AG09319 (cell line): ENCODE measurements around the gene NAA60.

Experiments
- DNase-seq: peaks from one replicate; pipeline ENCODE4 v3.0.0-alpha.2; 2010; ENCODE audit warnings: low read depth; ENCODE audit errors: extremely low read depth
- TF ChIP-seq, protein P1 (sequence below): IDR thresholded peaks from 2 replicates; pipeline ENCODE4 v1.5.1; 2011; ENCODE audit warnings: low read depth, mild to moderate bottlenecking, inconsistent platforms, low read length, moderate library complexity

Gene NAA60

DNA sequence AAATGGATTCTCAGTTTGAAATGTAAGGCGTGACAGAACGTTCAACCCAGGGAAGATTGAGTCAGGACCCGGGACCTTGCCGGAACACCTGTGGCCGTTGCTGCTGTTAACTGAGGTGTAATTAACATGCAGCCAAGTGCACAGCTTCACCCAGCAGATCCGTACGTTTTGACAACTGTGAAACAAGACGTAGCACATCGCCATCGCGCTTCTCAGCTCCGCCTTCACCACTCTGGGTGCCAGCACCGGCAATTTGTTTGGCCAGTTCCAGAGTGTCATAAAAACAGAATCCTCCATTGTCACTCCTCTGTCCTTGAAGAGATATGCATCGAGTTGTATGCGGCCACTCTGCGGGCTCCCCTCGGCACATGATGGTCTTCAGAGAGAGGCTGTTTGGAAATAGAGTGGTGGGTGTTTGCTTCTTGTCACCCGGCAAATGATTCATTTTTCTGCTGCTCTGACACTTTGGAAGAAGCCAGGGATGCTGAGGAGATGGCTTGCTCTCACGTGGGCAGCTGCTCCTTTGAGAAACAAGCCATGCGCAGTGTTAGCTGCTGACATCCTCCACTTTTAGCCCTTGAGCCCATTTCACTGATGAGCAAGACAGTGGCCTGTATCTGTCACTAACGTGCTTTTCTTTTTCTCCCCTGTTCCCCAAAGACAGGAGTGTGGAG, 22.6 kb downstream of the NAA60 start:
- TF ChIP-seq, protein P1, sequence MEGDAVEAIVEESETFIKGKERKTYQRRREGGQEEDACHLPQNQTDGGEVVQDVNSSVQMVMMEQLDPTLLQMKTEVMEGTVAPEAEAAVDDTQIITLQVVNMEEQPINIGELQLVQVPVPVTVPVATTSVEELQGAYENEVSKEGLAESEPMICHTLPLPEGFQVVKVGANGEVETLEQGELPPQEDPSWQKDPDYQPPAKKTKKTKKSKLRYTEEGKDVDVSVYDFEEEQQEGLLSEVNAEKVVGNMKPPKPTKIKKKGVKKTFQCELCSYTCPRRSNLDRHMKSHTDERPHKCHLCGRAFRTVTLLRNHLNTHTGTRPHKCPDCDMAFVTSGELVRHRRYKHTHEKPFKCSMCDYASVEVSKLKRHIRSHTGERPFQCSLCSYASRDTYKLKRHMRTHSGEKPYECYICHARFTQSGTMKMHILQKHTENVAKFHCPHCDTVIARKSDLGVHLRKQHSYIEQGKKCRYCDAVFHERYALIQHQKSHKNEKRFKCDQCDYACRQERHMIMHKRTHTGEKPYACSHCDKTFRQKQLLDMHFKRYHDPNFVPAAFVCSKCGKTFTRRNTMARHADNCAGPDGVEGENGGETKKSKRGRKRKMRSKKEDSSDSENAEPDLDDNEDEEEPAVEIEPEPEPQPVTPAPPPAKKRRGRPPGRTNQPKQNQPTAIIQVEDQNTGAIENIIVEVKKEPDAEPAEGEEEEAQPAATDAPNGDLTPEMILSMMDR, result no peak
- no peak for DNase-seq

DNA sequence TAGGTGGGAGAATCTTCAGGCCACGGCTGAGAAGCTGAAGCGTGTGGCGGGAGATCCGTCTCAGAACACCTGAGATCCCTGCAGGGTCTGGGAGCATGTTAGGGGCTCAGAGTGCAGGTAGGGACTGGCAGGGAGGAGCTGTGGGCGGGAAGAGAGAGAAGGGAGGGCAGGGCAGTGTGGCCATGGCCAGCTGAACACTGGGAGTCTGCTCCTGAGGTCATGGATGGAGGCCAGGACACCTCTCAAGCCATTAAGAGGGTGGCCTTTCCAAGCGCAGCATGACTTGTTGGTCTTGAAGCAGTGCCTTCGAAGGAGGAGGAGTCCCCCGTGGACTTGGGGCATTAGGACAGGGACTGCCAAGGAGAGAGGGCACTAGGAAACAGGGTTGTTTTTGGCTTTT, 23.7 kb downstream of the NAA60 start:
- no peak for DNase-seq
- TF ChIP-seq, protein P1, result no peak

DNA sequence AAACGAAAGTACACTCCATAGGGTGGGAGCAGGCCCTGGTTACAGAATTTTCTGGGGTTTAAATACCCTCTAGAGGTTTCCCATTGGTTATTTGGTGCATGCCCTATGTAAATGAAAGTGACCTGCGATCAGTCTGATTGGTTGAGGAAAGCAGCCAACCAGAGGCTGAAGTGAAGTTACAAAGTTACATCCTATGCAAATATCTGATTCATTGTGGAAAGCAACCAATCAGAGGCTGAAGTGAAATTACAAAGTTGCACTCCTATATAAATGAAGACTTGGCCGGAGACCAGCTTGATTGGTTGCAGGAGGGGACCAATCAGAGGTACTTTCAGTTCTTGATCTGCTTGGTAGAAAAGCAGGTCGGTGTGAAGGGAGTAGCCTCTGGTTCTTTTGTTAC, 24.4 kb downstream of the NAA60 start:
- DNase-seq, result no peak
- TF ChIP-seq, protein P1, result no peak

DNA sequence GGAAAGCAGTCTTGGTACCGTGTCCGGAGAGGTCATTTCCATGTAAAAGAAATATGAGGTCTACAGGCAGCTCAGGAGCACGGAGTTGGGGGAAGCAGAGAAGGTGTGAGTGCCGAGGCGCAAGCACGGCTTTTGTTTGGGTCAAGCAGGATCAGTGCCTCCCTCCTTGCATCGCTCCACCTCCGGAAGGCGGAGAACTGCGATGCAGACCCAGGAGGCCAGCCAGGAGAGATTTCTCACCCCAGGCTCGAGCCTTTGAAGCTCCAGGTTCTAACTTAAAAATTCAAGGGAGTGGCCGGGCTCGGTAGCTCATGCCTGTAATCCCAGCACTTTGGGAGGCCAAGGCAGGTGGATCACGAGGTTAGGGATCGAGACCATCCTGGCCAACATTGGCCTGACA, 25.0 kb downstream of the NAA60 start:
- TF ChIP-seq, protein P1, result no peak
- DNase-seq, result no peak

DNA sequence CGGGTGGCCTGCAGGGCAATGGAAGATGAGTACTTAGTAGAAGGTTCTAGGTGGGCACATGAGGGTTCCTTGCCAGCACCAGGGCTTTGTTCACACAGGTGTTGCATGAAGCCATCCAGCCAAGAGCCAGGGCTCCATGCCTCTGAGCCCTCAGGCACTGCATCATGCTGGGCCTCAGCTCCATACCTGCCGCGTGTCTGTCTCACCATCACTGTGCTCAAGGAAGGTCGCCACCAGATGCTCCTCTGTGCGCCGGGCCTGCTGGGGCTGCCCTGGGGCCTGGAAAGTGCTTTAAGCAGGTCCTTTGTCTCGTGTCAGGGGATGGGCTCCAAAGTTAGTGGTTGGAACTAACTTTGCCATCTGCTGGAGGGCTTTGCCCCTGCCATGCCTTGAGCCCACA, 26.3 kb downstream of the NAA60 start:
- TF ChIP-seq, protein P1, result no peak
- no peak for DNase-seq

DNA sequence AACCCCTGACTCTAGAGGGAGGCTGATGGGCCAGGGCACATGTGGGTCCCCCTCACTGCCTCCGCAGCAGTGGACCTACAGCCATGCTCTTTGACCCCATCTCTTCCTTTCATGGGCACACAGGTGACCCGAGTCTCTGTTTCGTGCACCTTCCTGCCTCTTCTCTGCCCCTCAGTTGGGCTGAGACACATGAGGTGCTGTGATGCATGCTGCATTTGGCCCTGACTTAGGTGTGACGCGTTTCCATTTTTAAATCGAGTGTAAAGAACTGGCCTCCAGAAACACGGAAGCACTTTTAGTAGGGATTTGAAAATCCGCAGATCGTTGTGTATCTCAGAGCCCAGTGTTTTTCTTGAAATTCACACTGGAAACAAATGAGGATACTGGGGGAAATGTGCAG, 27.2 kb downstream of the NAA60 start:
- TF ChIP-seq, protein P1, result no peak
- DNase-seq, result no peak

DNA sequence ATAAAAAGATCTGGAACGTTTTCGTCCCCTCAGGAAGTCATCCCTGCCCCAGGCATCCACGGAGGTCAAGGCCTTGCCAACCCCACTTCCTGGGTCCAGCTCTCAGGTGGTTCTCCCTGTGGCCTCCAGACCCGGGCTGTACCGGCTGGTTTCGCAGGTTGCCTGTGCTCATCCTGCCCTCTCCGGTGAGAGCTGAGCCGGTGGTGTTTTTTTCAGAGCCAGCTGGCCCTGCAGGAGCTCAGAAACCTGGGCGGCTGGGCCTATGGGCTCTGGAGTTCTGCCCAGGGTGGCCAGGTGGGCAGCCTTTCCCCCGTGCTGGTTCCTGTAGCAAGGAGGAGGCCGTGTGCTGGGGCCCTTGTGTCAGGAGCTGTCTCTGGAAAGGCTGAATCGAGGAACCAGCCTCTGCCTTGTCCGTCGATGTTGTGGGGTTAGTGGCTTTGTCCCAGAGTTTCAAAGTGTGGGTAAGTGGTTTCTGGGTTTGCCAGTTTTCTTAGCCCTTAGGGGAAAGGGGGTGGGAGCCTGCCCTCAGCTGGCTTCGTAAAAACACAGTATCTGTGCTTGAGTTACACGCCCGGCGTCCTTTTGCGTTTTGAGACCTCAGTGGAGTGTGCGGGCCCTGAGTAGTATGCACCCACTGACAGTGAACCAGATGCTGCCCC, 28.2 kb downstream of the NAA60 start:
- no peak for DNase-seq
- TF ChIP-seq, protein P1, result no peak
